WTC11 (cell line): ENCODE measurements around the gene OAS1.

Experiments
- ARID4B ChIP-seq: sonication (generic); formaldehyde crosslinking; IDR thresholded peaks from 2 replicates; pipeline ENCODE4 v1.8.0; 2023; ENCODE audit warnings: missing genetic modification reagents, mild to moderate bottlenecking, borderline replicate concordance
- CDX4 ChIP-seq: fragments of 250-450 bp; sonication (Bioruptor Pico); IDR thresholded peaks from 2 replicates; pipeline ENCODE4 v1.9.0; 2021; ENCODE audit warnings: moderate library complexity, mild to moderate bottlenecking, inconsistent platforms, borderline replicate concordance
- CREB1 ChIP-seq: sonication (generic); formaldehyde crosslinking; IDR thresholded peaks from 2 replicates; pipeline ENCODE4 v1.8.0; 2023; ENCODE audit warnings: mild to moderate bottlenecking, missing genetic modification reagents
- CTCF ChIP-seq: fragments of 200-600 bp; IDR thresholded peaks from 2 replicates; pipeline ENCODE4 v1.8.0; 2022; ENCODE audit warnings: antibody characterized with exemption
- FOXP1 ChIP-seq: sonication (generic); formaldehyde crosslinking; IDR thresholded peaks from 2 replicates; pipeline ENCODE4 v1.8.0; 2022; ENCODE audit warnings: missing genetic modification reagents, mild to moderate bottlenecking, moderate library complexity, borderline replicate concordance
- JUN ChIP-seq: sonication (generic); formaldehyde crosslinking; IDR thresholded peaks from 2 replicates; pipeline ENCODE4 v1.8.0; 2023; ENCODE audit warnings: mild to moderate bottlenecking, missing genetic modification reagents
- KAT7 ChIP-seq: sonication (generic); formaldehyde crosslinking; IDR thresholded peaks from 2 replicates; pipeline ENCODE4 v1.8.1; 2023; ENCODE audit warnings: missing genetic modification reagents, mild to moderate bottlenecking, borderline replicate concordance
- MXD4 ChIP-seq: fragments of 250-450 bp; sonication (Bioruptor Pico); IDR thresholded peaks from 2 replicates; pipeline ENCODE4 v1.8.0; 2021; ENCODE audit warnings: mild to moderate bottlenecking, moderate library complexity, borderline replicate concordance
- NFYB ChIP-seq: sonication (generic); formaldehyde crosslinking; conservative IDR thresholded peaks from 2 replicates; pipeline ENCODE4 v1.8.0; 2022; ENCODE audit warnings: low read depth, missing genetic modification reagents
- TF ChIP-seq, protein P1 (sequence below): sonication (generic); formaldehyde crosslinking; IDR thresholded peaks from 2 replicates; pipeline ENCODE4 v1.8.0; 2022; ENCODE audit warnings: mild to moderate bottlenecking, missing genetic modification reagents
- TF ChIP-seq, protein P2 (sequence below): sonication (generic); formaldehyde crosslinking; IDR thresholded peaks from 2 replicates; pipeline ENCODE4 v1.8.0; 2022; ENCODE audit warnings: mild to moderate bottlenecking, missing genetic modification reagents
- TF ChIP-seq, protein P3 (sequence below): sonication (generic); formaldehyde crosslinking; IDR thresholded peaks from 2 replicates; pipeline ENCODE4 v1.8.1; 2023; ENCODE audit warnings: mild to moderate bottlenecking, missing genetic modification reagents, moderate library complexity

GRCh38 chr12:112870267-112870980 is 36.3 kb upstream of the OAS1 start:
- TF ChIP-seq, protein P1, sequence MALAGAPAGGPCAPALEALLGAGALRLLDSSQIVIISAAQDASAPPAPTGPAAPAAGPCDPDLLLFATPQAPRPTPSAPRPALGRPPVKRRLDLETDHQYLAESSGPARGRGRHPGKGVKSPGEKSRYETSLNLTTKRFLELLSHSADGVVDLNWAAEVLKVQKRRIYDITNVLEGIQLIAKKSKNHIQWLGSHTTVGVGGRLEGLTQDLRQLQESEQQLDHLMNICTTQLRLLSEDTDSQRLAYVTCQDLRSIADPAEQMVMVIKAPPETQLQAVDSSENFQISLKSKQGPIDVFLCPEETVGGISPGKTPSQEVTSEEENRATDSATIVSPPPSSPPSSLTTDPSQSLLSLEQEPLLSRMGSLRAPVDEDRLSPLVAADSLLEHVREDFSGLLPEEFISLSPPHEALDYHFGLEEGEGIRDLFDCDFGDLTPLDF (CRISPR knock-in tag): no peak
- TF ChIP-seq ARID4B (CRISPR knock-in tag) (no peak), CREB1 (no peak), CTCF (no peak), MXD4 (no peak), JUN (CRISPR knock-in tag) (no peak), NFYB (CRISPR knock-in tag) (no peak), KAT7 (CRISPR knock-in tag) (no peak), CDX4 (no peak), FOXP1 (CRISPR knock-in tag) (no peak)
- TF ChIP-seq, protein P2, sequence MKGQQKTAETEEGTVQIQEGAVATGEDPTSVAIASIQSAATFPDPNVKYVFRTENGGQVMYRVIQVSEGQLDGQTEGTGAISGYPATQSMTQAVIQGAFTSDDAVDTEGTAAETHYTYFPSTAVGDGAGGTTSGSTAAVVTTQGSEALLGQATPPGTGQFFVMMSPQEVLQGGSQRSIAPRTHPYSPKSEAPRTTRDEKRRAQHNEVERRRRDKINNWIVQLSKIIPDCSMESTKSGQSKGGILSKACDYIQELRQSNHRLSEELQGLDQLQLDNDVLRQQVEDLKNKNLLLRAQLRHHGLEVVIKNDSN (CRISPR knock-in tag): no peak
- TF ChIP-seq, protein P3, sequence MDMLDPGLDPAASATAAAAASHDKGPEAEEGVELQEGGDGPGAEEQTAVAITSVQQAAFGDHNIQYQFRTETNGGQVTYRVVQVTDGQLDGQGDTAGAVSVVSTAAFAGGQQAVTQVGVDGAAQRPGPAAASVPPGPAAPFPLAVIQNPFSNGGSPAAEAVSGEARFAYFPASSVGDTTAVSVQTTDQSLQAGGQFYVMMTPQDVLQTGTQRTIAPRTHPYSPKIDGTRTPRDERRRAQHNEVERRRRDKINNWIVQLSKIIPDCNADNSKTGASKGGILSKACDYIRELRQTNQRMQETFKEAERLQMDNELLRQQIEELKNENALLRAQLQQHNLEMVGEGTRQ (CRISPR knock-in tag): no peak
